ENCODE results near the gene ZNF70.

DNA sequence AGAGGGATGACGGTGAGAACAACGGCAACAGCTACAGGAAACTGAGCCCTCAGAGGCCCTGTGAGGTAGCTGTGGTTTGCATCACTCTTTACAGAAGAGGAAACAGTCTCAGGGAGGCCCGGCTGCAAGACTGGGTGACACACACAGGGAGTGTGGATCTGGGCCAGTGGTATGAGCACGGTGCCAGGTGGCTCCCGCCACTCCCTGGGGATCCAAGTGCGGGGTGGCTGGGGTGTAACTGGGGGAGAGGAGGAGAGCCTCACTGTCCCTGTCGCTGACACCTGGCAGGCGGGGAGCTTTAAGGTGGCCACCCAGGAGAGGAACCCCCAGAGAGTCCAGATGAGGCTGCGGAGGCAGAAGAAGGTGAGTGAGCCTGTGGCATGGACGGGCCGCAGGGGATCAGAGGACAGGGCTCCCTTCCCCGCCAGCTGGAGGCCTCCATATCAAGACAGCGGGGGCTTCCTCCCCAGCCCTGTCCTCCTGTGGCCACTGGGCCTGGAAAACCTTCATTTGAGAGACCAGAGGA, 54.5 kb downstream of the ZNF70 start:
- TF ChIP-seq CTCF (IDR thresholded peaks at IDR 0.05) = no peak
- TF ChIP-seq POLR2A (IDR thresholded peaks at IDR 0.05) = no peak
